AG04449 (cell line): ENCODE data around the gene RABGGTB.
"Not testable (repeated sequence)": the region's sequence is repeated elsewhere in the genome, so short reads cannot be mapped to it uniquely, and the experiment has no call there.

Experiments
- CTCF ChIA-PET: fragments of 350-600 bp; formaldehyde crosslinking; extraction: SDS; loops from one replicate; lab custom pipeline; 2021; ENCODE audit warnings: antibody characterized with exemption; lab: Yijun Ruan, JAX
- POLR2A ChIA-PET: fragments of 400-600, 350-600 bp; formaldehyde crosslinking; extraction: SDS; loops from one replicate; lab custom pipeline; 2020; ENCODE audit warnings: antibody characterized with exemption, inconsistent platforms; lab: Yijun Ruan, JAX
- DNase-seq: peaks from one replicate; pipeline ENCODE4 v3.0.0-alpha.2; 2010; ENCODE audit warnings: low read depth, low spot score
- H3K4me3 ChIP-seq: 2 replicates; pipeline ENCODE4 v1.5.1; 2011; ENCODE audit warnings: low read depth, mild to moderate bottlenecking, control low read depth, low read length
- CTCF ChIP-seq: IDR thresholded peaks from one replicate; pipeline ENCODE4 v1.5.1; 2011; ENCODE audit warnings: mild to moderate bottlenecking, moderate library complexity, low read length, control low read depth, inconsistent platforms; ENCODE audit not compliant: insufficient read depth; ENCODE audit errors: missing control alignments

The RABGGTB gene

GRCh38 chr1:75808921-75809320 lies 22.9 kb downstream of the RABGGTB start:
- ChIA-PET CTCF (no interaction called here), POLR2A (no interaction called here)
- no peak for TF ChIP-seq CTCF
- H3K4me3 ChIP-seq = no peak overlapping the region
- DNase-seq = no peak

GRCh38 chr1:75810113-75810512 lies 24.1 kb downstream of the RABGGTB start:
- CTCF ChIA-PET, H3K4me3 ChIP-seq, DNase-seq, POLR2A ChIA-PET: not testable (repeated sequence)

GRCh38 chr1:75811211-75811981 lies 25.3 kb downstream of the RABGGTB start:
- ChIA-PET CTCF (no interaction called here), POLR2A (interaction anchor here (0.8 kb wide), 1 partner anchor 26 kb away, joined by 4 read pairs; the partner anchor contains the start of gene RABGGTB)
- H3K4me3 ChIP-seq = no peak overlapping the region
- no peak for TF ChIP-seq CTCF
- peak; percentile 28 for DNase-seq

- CTCF ChIA-PET = no interaction called here
- DNase-seq = no peak
- no peak for TF ChIP-seq CTCF
- no peak overlapping the region for H3K4me3 ChIP-seq
- POLR2A ChIA-PET = interaction anchor here (0.8 kb wide), 1 partner anchor 26 kb away, joined by 4 read pairs; the partner anchor contains the start of gene RABGGTB
Observed at GRCh38 chr1:75812065-75812464, 26.0 kb downstream of the RABGGTB start.

DNA sequence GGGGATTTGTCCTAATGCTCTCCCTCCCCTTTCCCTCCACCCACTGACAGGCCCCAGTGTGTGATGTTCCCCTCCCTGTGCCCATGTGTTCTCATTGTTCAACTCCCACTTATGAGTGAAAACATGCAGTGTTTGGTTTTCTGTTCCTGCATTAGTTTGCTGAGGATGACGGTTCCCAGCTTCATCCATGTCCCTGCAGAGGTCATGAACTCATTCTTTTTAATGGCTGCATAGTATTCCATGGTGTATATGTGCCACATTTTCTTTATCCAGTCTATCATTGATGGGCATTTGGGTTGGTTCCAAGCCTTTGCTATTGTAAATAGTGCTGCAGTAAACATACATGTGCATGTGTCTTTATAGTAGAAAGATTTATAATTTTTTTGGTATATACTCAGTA lies 37.5 kb downstream of the RABGGTB start:
- POLR2A ChIA-PET = interaction anchor here (0.6 kb wide), 1 partner anchor 57 kb away, joined by 3 read pairs; no protein-coding TSS in a partner anchor
- DNase-seq, CTCF ChIA-PET, H3K4me3 ChIP-seq: not testable (repeated sequence)

DNA sequence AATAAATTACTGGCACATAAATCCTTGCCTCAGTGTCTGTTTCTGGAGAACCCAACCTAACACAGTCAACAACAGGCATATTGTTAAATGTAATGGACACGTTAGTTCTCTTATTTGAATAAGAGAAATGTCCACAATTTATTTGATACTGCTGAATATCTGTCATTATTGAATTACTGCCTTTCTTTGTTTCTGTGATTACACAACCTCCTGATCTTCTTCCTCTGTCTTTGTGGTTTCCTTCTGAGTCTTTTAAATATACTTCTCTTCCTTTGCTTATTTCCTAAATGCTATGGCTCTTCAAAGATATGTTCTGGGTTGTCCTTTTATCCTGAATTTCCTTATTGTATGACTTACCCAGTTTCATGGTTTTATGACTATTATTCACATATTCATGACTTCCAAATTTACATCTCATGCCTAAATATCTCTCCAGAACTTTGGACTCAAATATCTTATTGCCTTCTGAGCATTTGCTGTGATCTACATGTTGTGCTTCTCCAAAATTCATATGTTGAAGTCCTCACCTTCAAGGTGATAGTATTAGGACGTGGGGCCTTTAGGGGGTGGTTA lies 50.6 kb downstream of the RABGGTB start:
- CTCF ChIA-PET = no interaction called here
- POLR2A ChIA-PET = no interaction called here
- no peak for TF ChIP-seq CTCF
- H3K4me3 ChIP-seq = no peak overlapping the region
- no peak for DNase-seq

DNA sequence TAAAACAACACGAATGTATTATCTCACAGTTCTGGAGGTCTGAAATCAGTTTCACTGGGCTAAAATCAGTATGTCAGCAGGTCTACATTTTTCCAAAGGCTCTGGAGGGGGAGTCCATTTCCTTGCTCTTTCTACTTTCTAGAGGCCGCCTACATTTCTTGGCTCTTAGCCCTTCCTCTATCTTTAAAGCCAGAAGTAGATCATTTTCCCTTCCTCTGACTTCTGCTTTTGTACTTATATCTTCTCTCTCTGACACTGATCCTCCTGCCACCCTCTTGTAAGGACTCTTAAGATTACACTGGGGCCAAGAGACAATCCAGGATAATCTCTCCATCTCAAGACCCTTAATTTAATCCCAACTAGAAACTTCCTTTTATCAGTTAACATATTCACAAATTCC lies 52.0 kb downstream of the RABGGTB start:
- TF ChIP-seq CTCF = no peak
- no peak overlapping the region for H3K4me3 ChIP-seq
- ChIA-PET CTCF (no interaction called here), POLR2A (no interaction called here)
- DNase-seq = no peak
